ENCODE data around the gene PNMA8A.

Gene PNMA8A

DNA sequence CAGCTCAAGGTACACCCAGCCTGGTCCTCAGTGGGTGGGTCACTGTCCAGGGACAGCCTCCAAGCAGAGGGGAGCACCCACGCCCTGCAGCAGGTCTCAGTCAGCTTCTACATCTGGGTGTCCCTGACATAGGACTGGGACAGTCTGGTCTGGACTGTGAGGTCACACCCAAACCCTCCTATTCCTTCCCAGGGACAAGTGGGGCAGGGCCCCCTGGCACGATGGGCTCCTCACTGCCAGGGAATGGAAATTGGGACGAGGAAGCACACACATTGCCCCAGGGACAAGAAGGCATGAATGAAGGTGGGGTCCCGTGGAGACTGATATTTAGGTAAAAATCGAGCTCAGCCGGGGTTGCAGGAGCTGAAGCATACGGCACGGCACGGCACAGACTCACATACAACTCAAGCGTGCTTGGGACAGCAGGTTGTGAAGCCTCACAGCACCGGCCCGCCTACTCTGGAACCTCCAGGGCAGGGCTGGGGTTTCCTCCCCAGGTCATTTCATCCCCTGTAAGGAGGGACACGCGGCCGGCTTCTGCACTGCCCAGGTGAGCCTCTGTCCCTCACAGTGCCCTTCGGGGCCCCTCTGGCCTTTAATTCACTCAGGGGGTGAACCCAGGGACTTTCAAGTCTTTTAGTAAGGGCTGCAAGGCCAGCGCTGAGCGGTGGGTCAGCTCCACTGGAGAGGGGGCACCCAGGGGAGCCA lies 20.8 kb upstream of the PNMA8A start:
- DNase-seq = no peak

DNA sequence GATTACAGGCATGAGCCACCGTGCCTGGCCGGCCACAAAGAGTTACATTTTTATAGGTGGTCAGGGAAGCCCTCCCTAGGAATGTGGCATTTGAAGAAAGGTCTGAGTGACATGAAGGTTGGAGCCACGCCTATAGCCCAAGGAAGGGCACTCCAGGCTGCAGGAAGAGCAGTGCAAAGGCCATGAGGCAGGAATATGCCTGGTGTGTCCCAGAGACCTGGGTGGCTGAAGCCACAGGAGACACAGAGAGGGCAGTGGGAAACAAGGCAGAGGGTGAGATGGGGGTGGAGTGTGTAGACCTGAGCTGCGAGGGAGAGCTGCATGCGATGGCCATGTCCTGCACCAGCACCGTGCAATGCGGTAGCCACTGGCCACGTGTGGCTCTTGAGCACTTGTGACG lies 19.4 kb upstream of the PNMA8A start:
- DNase-seq = no peak

DNA sequence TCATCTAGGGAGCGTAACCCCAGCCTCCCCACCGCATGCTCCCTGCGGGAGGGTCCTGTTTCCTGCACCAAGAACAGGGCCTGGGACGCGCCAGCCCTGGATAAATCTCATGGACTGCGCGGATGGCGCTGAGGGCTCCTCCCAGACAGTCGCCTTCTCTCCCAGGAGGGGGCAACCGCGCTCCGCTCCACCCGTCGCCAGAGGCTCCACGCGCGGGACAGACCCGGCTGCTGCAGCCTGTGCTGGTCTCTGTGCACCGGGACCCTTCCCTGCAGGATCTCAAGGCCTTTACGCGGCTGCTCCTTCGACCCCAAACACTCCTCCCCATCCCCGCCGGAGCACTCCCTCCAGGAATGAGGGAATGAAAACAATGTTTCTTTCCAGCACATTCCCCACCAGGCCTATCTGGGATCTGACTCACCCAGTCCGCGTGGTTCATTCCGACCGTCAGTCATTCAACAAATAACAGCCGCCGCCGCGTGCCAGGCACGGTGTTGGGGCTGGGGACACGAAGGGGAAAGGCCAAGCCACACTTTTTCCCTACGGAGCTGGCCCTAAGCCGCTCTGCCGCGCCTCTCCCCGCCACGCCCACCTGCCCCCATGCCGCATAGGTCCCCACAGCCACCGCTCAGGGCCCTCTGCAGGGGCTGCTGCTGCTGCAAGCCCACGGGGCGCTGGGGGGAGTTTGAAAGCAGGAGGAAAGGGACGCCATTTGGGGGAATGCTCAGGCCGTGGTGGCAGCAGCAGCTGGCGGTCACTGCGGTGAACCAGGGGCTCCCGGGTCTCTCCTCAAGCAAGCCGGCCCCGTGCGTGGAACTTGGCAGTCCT lies 18.3 kb upstream of the PNMA8A start:
- DNase-seq = no peak

DNA sequence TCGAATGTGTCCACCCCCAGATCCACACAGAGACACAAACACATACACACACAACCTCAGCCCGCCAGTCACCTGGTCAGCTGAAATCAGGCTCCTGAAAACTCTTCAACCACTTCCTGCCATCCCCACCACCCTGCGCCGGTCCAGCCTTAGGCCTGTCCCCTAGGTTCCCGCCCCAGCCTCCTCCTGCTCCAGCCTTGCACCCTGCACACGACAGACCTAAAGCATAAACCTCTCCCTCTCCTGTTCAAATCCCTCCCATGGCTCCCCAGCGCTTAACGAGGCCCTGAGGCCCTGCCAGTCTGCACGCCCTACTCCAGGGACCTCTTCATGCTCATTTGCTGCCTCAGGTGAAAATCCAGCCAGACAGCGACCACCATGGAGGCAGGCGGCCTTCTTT lies 17.2 kb upstream of the PNMA8A start:
- no peak for DNase-seq

DNA sequence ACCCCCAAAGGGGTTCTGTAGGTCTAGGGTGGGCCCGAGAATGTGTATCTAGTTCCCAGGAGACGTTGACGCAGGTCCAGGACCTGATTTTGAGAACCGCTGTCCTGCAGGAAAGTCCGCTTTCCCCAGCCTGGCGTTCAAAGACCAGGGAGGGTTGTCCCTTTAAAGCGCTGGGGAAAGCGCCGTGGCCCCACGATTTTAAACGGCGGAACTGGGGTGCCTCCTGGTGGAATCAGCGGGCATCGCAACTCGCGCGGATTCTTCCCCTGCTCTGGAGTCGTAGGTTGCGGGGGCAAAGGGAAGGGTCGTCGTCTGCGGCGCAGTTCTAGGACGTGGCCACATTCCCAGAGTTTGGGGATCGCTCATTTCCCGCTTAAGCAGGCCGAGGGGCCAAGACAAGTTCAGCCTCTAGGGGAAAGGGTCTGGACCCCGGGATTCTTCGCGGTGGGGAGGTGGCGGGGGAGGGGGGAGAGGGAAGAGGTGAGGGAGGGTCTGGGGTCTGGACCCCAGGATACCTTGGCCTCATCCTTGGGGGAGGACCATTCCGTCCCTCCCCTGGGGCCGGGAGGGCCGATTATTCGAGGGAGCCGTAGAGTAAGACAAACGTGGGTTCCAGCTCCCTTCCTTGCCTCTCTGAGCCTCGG lies 16.6 kb upstream of the PNMA8A start:
- peak; percentile 69 for DNase-seq

DNA sequence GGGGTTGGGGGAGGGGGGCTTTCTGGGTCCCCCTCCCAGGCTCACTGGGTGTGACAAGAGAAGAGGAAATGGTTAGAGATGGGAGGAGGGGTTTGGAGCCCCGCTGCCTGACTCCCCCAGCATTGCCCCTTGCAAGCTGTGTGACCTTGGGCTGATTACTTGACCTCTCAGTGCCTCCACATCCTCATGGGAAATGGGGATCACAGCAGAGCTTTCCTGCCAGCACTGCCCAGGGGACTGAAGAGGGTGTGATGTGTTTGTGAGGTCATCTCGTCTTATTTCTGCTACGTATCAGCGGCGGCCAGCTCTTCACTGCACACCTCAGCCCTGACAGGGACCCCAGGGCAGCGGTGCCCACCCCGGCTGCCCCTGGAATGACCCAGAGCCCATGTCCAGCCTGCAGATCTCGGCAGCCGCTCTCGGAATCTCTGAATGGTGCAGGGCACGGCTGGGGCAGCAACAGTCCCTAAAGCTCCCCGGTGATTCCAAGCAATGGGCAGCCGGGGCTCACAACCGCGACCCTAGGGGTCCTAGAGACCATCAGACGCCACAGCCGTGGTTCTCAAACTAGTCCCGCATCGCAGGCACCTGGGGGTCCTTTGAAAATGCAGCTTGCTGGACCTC lies 15.9 kb upstream of the PNMA8A start:
- no peak for DNase-seq

DNA sequence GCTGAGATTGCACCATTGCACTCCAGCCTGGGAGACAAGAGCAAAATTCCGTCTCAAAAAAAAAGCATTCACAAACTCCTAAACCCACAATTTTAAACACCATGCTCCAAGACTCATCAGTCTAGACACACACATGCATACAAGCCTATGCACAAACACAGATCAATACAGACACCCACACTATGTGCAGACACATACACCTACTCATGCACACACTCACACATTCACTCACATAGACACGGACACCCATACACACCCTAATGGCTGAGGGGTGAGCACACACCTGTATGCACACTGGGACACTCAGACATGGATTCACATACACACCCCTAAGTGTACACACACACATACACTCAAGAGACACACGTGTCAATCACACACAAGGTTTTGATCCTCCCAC lies 15.0 kb upstream of the PNMA8A start:
- DNase-seq = no peak

DNA sequence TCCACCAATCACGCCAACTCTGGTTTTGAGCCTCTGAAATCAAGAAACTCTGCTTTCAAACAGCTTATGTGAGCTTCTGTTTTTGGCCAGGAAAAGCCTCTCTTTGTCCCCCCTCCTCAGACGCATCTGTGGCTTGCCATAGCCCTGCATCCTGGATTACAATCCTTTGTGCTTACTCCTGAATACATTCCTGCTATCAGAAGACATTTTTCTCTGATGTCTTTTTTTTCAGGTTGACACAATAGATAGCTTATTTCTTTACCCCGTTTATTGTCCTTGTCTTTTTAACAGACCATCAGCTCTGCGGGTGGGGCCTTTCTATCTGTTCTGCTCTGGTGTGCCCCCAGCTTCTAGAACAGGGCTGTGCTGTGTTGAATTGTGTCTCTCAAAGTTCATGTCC lies 13.3 kb upstream of the PNMA8A start:
- DNase-seq = no peak

DNA sequence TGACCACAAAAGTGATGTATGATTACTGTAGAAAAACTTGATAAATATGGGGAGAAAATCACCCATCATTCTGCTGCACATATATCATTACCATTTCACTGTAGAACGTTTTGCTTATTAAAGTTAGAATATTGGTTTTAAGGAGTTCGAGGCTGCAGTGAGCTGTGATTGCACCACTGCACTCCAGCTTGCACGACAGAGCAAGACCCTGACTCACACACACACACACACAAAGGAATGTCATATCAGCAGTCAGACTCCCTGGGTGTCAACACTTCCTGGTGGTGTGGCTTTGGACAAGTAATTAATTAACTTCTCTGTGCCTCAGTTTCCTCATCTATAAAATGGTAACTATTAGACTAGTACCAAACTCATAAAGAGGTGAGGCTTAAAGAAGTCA lies 11.3 kb upstream of the PNMA8A start:
- DNase-seq = no peak

DNA sequence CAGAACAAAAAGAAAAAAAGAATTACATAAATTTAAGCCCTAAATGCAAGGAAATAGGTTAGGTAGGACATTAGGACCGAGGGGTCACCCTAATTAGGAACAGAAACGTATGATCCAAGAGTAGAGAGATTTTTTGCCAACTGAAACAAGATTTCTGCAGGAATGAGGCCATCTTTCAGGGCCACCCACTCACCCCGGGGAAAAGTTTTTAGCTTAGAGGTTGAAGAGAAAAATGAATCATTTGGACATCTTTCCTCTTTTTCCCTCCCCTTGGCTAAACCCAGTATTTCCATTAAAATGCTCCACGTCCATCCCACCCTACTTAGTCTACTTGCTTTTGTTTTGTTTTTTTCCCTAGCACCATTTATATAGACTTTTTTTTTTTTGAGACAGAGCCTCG lies 10.6 kb upstream of the PNMA8A start:
- DNase-seq = no peak

DNA sequence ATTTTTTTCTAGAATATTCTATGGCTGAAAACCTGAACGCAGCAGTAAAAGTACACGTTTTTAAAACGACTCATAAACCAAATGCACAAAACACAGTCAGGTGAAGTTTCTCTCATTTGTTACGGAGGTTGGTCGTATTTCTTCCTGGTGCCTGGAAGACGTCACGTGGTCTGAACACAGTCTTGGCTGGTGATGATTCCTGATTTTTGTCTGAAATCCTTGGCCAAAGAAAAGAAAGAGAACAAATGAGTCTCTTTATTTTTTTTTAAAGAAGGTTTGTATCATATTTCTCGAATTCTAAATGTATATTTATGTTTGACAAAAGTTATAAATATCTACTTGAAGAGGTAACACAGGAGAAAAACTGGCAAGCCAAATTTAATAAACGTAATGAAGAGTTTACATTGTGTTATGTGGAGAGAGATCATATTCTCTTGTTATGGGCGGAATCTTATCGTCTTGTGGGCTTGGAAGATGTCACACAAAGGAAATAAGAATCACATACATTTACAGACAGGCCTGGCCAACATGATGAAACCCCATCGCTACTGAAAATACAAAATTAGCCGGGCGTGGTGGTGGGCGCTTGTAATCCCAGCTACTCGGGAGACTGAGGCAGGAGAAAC lies 10.0 kb upstream of the PNMA8A start:
- no peak for DNase-seq

DNA sequence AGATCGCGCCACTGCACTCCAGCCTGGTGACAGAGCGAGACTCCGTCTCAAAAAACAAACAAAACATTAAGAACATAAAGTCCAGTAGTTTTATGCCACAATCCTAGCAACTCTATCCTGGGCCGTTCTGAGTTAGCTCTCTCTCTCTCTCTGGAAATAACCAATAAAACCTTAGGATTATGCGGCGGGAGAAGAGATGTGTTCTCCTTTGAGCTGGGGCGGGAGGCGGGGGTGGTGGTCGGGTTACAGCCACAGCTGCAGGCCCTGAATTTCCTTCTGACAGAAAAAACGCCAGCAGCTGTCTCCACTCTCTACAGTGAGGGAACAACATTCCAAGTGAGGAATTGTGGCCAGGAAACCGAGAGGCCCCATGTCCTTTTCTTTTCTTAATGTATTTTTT lies 9.1 kb upstream of the PNMA8A start:
- no peak for DNase-seq

DNA sequence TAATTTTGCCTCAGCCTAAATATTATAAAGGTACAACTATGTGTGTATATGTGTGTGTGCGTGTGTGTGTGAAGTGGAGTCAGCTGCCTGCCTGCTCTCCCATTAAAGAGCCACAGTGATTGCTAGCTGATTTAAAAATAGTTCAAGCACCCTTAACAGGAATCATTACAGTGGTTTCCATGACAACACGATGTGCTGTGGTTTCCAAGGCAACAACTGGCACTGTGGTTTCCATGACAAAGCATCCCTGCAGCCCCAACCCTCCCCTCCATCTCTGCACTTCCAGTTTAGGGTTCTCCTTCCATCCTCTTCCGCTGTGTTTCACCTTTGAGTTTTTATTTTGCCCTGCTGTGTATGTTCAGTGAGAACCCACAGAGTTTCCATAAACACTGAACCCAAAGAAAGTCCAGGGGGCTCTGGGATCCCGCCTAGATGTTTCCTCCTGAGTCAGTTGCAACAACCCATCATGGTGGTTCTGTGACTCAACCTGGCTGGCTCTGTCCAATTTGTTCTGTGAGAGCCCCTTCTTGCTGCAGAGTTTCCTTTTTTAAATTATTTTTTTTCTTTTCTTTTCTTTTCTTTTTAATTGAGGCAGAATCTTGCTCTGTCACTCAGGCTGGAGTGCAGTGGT lies 7.1 kb upstream of the PNMA8A start:
- no peak for DNase-seq

DNA sequence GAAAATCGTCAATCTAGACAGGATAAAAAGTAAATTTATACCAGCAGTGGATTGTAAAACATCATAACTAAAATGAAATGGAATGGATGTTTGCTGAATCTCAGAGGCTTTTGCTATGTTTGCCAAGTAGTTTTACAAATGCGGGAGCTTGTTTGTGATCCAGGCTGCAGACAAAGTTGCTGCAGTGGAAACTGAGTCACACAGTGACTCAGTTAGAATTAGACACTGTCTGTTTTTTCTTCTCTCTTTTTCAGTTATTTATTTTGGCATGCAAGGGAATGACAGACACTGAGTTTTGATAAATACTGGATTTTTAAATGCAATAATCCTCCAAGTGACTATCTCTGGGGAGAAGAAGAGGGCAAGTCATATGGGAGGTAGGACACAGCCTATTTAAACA lies 4.6 kb upstream of the PNMA8A start:
- no peak for DNase-seq

DNA sequence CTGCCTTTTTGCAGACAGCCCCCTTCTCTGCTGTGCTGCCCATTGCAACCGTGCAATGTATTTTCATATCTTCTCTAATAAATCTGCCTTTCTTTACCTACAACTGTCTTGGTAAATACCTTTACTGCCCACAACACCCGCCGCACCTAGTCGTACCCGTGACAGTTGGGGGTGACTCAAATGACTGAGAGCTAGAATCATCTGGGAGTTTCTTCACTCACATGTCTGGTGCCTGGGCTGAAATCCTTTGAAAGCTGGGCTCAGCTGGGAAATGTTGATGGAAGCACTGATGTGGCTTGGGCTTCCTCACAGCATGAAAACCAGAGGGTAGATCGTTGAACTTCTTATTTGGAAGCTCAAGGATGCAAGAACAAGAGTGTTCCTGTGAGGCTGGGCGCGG lies 2.8 kb upstream of the PNMA8A start:
- DNase-seq = no peak

DNA sequence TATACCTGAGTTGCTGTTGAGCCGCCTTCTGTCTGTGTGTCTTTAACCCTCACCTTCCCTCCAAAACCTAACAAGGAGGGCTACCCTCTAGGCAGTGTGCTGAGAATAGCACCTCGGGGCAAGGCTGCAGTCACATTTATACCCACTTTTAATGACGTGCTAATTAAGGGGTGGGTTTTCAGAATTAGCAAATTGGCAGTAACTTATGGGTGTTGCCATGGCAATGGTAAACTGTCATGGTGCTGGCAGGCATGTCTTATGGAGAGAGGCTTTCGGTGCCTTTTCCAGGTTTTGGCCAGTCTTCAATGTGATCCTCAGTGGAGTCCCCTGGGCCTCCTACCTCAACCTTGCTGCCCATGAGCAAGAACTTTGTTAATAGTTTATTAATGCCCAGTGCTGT lies 1.2 kb upstream of the PNMA8A start:
- no peak for DNase-seq

DNA sequence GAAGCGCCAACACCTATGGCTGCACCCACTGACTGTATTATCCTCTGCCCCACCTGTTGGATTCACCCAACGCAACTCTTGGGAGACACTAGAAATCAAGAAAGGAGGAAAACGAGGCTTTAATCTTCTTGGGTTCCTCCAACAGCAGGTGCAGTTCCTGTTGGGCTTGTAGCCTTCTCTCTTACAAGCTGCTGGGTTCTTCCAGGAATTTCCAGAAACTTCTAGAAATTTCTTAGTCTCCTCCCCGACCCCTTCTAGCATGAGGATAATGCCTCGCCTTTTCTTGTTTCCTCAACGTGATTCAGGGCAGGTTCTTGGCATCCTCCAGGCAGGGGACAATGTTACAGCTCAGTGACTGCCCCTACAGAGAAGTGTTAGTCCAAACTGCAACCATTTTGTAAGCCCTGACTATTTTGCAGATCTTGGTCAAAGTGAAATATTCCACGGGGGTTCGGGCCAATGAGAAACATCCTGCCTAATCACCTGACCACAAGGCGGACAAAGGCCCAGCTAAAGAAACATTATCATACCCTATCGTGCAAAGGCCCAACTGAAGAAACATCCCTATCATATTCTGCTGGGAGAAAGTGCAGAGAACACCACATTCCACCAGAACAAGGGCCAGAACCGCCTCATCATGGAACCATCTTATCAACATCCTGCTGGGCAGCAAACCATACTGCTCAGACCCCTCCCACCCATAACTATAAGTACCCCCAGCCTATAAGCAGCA lies 614 bp upstream of the PNMA8A start:
- DNase-seq = no peak

DNA sequence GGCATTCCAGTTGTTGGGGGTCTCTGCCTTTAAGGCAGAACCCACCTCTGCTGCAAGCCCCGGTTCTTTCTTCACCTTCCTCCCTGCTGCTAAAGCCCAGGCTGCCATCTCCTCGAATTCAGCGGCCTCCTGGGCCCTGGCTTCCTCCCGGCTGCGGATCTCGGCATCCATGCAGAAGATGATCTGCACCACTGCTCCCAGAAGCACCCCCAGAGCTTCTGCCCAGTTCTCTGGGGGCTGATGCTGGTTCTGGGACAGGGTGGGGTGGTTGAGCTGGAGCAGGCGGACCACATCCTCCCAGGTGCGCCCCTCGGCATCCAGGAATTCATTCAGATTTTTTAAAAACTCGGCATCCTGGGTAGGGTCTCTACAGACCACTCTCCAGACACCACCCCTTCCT lies 987 bp downstream of the PNMA8A start:
- no peak for DNase-seq

DNA sequence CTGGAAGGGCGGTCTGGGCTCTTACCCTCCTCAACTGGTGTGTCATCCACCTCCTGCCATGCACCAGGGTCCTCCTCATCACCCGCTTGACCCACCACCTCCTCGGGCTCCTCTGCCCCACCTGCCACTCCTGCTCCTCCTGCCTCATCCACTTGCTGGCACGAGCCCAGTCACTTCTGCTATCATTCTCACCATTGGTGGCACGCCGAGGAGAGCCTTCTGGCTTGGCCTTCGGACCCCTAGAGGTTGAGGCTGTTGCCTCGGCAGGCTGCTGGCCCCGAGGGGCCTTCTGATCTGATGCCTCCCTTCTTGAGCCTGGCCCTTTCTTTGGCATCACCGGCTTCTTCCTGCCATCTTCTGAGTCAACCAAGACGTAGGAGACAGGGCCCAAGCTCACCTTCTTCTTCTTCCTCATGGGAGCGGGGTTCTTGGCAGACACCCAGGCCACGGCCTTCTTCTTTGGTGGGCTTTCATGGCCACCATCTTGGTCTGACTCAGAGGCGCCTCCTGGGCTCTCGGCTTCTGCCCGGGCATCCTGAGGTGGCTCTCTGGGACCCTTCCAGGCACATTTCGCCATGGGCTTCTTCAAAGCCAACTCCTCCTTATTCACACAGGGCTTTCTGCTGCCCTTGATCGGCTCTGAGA lies 1.7 kb downstream of the PNMA8A start:
- no peak for DNase-seq

DNA sequence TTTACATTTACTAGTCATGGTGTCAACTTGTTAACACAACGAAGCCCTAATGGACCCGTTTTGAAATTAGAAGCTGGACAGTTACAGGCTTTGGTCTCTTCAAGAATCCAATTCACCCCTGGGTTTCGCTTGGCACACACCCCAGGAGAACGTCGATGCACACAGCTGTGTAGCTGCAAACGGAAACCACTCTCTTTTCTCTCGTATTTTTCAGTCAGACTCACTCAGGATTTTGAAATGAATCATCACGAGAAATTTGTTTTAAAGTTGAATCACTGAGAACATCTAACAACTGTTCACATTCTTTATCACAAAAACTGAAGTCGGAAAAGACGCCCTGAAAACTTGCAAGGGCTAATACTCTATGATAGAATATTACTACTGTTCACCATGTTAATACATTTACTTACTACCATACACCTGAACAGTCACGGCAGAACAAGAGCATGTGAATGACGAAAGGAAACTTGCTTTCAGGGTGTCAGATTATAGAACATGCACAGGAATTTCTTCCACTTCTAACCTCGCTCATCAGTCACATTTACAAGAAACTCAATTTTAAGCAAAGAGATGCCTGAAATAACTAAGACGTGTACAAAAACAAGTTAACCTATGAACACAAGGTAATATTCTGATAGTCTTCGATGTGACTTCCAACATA lies 4.7 kb downstream of the PNMA8A start:
- no peak for DNase-seq

DNA sequence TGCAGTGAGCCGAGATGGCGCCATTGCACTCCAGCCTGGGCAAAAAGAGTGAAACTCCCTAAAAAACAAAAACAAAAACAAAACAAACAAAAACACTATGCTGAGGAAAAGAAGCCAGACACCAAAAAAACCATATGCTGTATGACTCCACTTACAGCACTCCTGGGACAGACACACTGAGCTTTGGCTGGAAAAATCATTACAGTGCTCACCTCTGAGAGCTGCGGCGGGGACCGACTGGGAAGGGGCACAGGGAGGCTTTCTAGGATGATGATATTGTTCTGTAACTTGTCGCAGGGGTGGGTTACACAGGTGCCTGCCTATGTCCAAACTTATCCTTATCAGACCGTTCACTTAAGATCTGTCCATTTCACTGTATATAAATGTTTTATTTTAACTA lies 7.8 kb downstream of the PNMA8A start:
- no peak for DNase-seq
